HG03575 (cell line): Measurements from ENCODE around the gene GEMIN2.
A peak's percentile ranks its signal among the peaks of the same experiment; 100 is the strongest.
"Not testable (repeated sequence)": the region's sequence is repeated elsewhere in the genome, so short reads cannot be mapped to it uniquely, and the experiment has no call there.

Source experiments
- ATAC-seq: cut with Tn5 transposase; IDR thresholded peaks from one replicate; pipeline ENCODE4 v1.9.1; 2021; ENCODE audit not compliant: unreplicated experiment, insufficient number of reproducible peaks, low FRiP score; ENCODE audit errors: extremely low read depth

The GEMIN2 gene

GRCh38 chr14:39174560-39175444 is 60.7 kb downstream of the GEMIN2 start, which contains the start of gene PNN:
TSS of gene PNN (plus strand) at chr14:39175254. CDS start at chr14:39175280, 26 bp downstream.
- ATAC-seq = peak; percentile 86

GRCh38 chr14:39175445-39176262 is 61.5 kb downstream of the GEMIN2 start:
- ATAC-seq = no peak

DNA sequence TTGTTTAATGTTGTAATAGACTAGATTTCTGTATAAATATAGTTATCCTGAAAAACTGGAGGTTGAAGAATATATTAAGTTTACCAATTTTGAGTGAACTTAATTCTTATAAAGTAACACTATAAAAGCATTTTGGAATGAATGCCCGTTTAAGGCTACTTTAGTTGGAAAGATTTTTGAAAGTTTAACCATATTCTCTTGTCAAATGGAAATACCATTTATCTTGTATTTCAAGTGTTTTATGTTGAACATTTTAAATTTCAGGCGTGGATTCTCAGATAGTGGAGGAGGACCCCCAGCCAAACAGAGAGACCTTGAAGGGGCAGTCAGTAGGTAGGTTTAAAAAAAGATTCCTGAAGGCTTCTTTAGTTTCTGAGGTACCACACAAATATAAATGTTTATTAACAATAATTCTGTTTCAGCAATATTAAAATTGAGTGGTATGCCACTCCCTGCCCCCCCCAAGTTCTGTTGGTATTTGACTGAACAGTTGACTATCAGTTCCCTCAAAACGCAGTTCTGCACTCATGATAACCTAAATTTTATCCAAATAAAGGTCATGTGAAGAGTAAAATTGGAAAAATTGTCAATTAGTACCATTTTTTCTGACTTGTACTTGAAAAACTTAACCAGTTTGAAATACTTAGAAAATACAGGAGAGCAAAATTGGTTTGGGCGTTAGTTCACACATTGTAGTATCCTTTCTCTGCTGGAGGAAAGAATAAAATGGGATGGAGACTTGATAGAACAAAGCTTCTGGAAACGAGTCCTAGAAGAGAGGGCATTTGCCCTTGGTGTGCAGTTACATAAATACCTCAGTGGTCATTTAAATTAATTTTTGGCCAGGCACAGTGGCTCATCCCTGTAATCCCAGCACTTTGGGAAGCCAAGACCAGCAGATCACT is 62.4 kb downstream of the GEMIN2 start:
- no peak for ATAC-seq

DNA sequence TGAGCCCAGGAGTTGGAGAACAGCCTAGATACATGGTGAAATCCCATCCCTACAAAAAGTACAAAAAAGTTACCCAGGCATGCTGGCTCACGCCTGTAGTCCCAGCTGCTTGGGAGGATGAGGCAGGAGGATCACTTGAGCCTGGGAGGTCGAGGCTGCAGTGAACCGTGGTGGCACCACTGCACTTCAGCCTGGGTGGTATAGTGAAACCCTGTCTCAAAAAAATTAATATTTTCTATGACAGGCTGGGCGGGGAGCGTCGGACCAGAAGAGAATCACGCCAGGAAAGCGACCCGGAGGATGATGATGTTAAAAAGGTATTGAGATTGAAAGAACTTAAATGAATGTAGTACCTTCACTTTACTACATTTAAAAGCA is 63.0 kb downstream of the GEMIN2 start:
- no peak for ATAC-seq

DNA sequence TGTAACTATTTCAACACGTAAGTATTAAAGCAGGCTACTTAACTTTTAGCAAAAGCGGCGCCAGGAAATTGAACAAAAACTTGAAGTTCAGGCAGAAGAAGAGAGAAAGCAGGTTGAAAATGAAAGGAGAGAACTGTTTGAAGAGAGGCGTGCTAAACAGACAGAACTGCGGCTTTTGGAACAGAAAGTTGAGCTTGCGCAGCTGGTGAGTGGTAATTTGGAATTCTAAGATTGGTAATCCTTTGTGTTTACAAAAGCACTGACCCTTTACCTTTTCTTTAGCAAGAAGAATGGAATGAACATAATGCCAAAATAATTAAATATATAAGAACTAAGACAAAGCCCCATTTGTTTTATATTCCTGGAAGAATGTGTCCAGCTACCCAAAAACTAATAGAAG is 64.9 kb downstream of the GEMIN2 start:
- ATAC-seq = no peak

- ATAC-seq = no peak
Measured at GRCh38 chr14:39180553-39180952, 66.4 kb downstream of the GEMIN2 start.

GRCh38 chr14:39181026-39181692 is 67.0 kb downstream of the GEMIN2 start:
- no peak for ATAC-seq

DNA sequence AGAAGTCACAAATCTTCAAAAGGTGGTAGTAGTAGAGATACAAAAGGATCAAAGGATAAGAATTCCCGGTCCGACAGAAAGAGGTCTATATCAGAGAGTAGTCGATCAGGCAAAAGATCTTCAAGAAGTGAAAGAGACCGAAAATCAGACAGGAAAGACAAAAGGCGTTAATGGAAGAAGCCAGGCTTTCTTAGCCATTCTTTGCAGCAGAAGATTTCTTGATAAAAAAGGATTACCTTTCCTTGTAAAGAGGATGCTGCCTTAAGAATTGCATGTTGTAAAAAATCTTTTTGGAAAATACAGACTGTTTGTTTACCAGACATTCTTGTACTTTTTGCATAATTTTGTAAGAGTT is 67.5 kb downstream of the GEMIN2 start:
- no peak for ATAC-seq

- ATAC-seq = no peak
Measured at GRCh38 chr14:39182770-39183684, 68.9 kb downstream of the GEMIN2 start.

GRCh38 chr14:39183685-39184003 is 69.5 kb downstream of the GEMIN2 start:
- not testable (repeated sequence) for ATAC-seq

DNA sequence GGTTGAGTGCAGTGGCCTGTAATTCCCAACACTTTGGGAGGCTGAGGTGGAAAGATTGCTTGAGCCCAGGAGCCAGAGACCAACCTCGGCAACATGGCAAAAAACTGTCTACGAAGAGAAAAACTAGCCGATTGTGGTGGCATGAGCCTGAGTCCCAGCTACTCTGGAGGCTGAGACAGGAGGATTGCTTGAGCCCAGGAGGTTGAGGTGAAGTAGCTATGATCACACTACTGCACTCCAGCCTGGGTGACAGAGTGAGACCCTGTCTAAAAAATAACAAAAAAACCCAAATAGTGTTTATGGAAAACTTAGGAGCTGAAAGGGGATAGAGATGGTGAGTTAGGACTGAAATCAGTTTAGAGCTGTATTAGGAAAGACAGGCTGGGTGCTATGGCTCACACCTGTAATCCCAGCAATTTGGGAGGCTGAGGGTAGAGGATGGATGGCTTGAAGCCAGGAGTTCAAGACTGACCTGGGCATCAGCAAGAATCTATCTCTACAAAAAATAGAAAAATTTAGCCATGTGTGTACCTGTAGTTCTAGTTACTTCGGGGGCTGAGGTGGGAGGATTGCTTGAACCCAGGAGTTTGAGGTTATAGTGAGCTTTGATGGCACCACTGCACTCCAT is 70.6 kb downstream of the GEMIN2 start:
- ATAC-seq = no peak

GRCh38 chr14:39185256-39186049 is 71.3 kb downstream of the GEMIN2 start:
- ATAC-seq = no peak
